IMR-90 (cell line): ENCODE data around the gene HOXD12. TPM values are rescaled to one million over a fixed set of nuclear protein-coding genes. Genes with fewer than 3 reads are reported as not detected.

Source experiments
- ATAC-seq: fragments of 200-7000 bp; cut with Tn5 transposase; 2 replicates; pipeline ENCODE4 v1.9.1; 2020; ENCODE audit warnings: low read depth, mild to moderate bottlenecking, moderate library complexity
- BruUV-seq: library from RNA; stranded (reverse); fragments of 400-500 nt; replicated peaks from 2 replicates; lab custom pipeline; 2021; lab: Mats Ljungman, UMichigan
- CTCF ChIA-PET: fragments of 300-600 bp; formaldehyde crosslinking; extraction: SDS; loops from one replicate; lab custom pipeline; 2021; ENCODE audit warnings: antibody characterized with exemption; lab: Yijun Ruan, JAX
- POLR2A ChIA-PET: fragments of 300-600 bp; sonication (Branson Sonifier 250); formaldehyde crosslinking; loops from one replicate; lab custom pipeline; 2022; ENCODE audit warnings: antibody characterized with exemption; ENCODE audit not compliant: unreplicated experiment; lab: Charles Lee
- DNase-seq: peaks from one replicate; pipeline ENCODE4 v3.0.0; 2013
- H2AFZ ChIP-seq: replicated peaks from 2 replicates; pipeline ENCODE3; 2013; ENCODE audit warnings: low read length, mild to moderate bottlenecking; ENCODE audit not compliant: poor library complexity
- H2AK5ac ChIP-seq: 2 replicates; pipeline ENCODE4 v1.6.1; 2013; ENCODE audit warnings: low read depth, low read length, inconsistent platforms
- H2AK9ac ChIP-seq: replicated peaks from 2 replicates; pipeline ENCODE3; 2013; ENCODE audit warnings: mild to moderate bottlenecking, low read depth, low read length, moderate library complexity; ENCODE audit not compliant: poor library complexity
- H2BK120ac ChIP-seq: 2 replicates; pipeline ENCODE4 v1.6.1; 2013; ENCODE audit warnings: low read depth, low read length, inconsistent platforms
- H2BK15ac ChIP-seq: 3 replicates; pipeline ENCODE4 v1.6.1; 2013; ENCODE audit warnings: low read depth, low read length, inconsistent platforms
- H2BK20ac ChIP-seq: 2 replicates; pipeline ENCODE4 v1.6.1; 2013; ENCODE audit warnings: low read depth, mild to moderate bottlenecking, inconsistent platforms, low read length, moderate library complexity
- H2BK5ac ChIP-seq: 2 replicates; pipeline ENCODE4 v1.6.1; 2013; ENCODE audit warnings: mild to moderate bottlenecking, low read depth, low read length, inconsistent platforms; ENCODE audit not compliant: poor library complexity, severe bottlenecking
- H3K14ac ChIP-seq: replicated peaks from 2 replicates; pipeline ENCODE4 v1.6.1; 2013; ENCODE audit warnings: low read depth, low read length, inconsistent platforms
- H3K18ac ChIP-seq: 2 replicates; pipeline ENCODE4 v1.6.1; 2013; ENCODE audit warnings: low read depth, low read length, control low read depth
- H3K23ac ChIP-seq: 2 replicates; pipeline ENCODE4 v1.6.1; 2013; ENCODE audit warnings: low read depth, low read length, inconsistent platforms
- H3K27ac ChIP-seq: 2 replicates; pipeline ENCODE4 v1.5.1; 2013; ENCODE audit warnings: mild to moderate bottlenecking, control low read depth, low read length; ENCODE audit not compliant: insufficient read depth
- H3K27me3 ChIP-seq: 2 replicates; pipeline ENCODE4 v1.6.1; 2013; ENCODE audit warnings: low read length; ENCODE audit not compliant: control insufficient read depth, insufficient read depth
- H3K36me3 ChIP-seq: 2 replicates; pipeline ENCODE4 v1.6.1; 2013; ENCODE audit warnings: low read length, mixed read lengths; ENCODE audit not compliant: control insufficient read depth, insufficient read depth
- H3K4ac ChIP-seq: 2 replicates; pipeline ENCODE4 v1.6.1; 2013; ENCODE audit warnings: low read depth, low read length, inconsistent platforms
- H3K4me1 ChIP-seq: 2 replicates; pipeline ENCODE4 v1.6.1; 2013; ENCODE audit warnings: low read length, mixed read lengths; ENCODE audit not compliant: control insufficient read depth, insufficient read depth
- H3K4me2 ChIP-seq: 2 replicates; pipeline ENCODE4 v1.6.1; 2013; ENCODE audit warnings: low read depth, mild to moderate bottlenecking, control low read depth, low read length, moderate library complexity
- H3K4me3 ChIP-seq: 2 replicates; pipeline ENCODE4 v1.5.1; 2013; ENCODE audit warnings: low read depth, mild to moderate bottlenecking, control low read depth, low read length, moderate library complexity; ENCODE audit not compliant: insufficient read depth
- H3K56ac ChIP-seq: 2 replicates; pipeline ENCODE4 v1.6.1; 2013; ENCODE audit warnings: low read length, inconsistent platforms; ENCODE audit not compliant: insufficient read depth; ENCODE audit errors: extremely low read depth
- H3K79me1 ChIP-seq, 2 experiments: 2 replicates each; pipeline ENCODE4 v1.6.1; 2013; ENCODE audit warnings: low read length in 2 of 2, inconsistent platforms in 1 of 2, low read depth in 1 of 2
- H3K9ac ChIP-seq: 2 replicates; pipeline ENCODE4 v1.6.1; 2013; ENCODE audit warnings: low read depth, low read length, control low read depth
- H3K9me1 ChIP-seq: 2 replicates; pipeline ENCODE4 v1.6.1; 2013; ENCODE audit warnings: low read length, inconsistent platforms; ENCODE audit not compliant: insufficient read depth
- H3K9me3 ChIP-seq: 2 replicates; pipeline ENCODE4 v1.6.1; 2013; ENCODE audit warnings: low read length; ENCODE audit not compliant: control insufficient read depth, insufficient read depth
- H4K20me1 ChIP-seq: 2 replicates; pipeline ENCODE4 v1.6.1; 2013; ENCODE audit warnings: low read length, inconsistent platforms; ENCODE audit not compliant: insufficient read depth
- H4K5ac ChIP-seq: 2 replicates; pipeline ENCODE4 v1.6.1; 2013; ENCODE audit warnings: mild to moderate bottlenecking, low read depth, low read length, control low read depth
- H4K8ac ChIP-seq, 2 experiments: 2 replicates each; pipeline ENCODE4 v1.6.1; 2013; ENCODE audit warnings: low read depth in 2 of 2, low read length in 2 of 2, control low read depth in 1 of 2, inconsistent platforms in 1 of 2
- H4K91ac ChIP-seq: 2 replicates; pipeline ENCODE4 v1.6.1; 2013; ENCODE audit warnings: low read depth, low read length, inconsistent platforms; ENCODE audit not compliant: insufficient read depth
- BHLHE40 ChIP-seq: fragments of 150-350 bp; IDR thresholded peaks from 2 replicates; pipeline ENCODE4 v1.6.1; 2016; ENCODE audit warnings: mild to moderate bottlenecking, low read depth, low read length
- CEBPB ChIP-seq: IDR thresholded peaks from 2 replicates; pipeline ENCODE4 v1.6.1; 2012; ENCODE audit warnings: low read depth, low read length, improper control_type of control experiment
- CHD1 ChIP-seq: IDR thresholded peaks from 2 replicates; pipeline ENCODE4 v1.6.1; 2012; ENCODE audit warnings: low read depth, low read length, improper control_type of control experiment
- FOS ChIP-seq: fragments of 150-350 bp; IDR thresholded peaks from 2 replicates; pipeline ENCODE4 v1.6.1; 2016; ENCODE audit warnings: low read depth, low read length
- MAFK ChIP-seq: IDR thresholded peaks from 2 replicates; pipeline ENCODE4 v1.6.1; 2012; ENCODE audit warnings: low read depth, low read length, improper control_type of control experiment
- MAZ ChIP-seq: IDR thresholded peaks from 2 replicates; pipeline ENCODE4 v1.6.1; 2012; ENCODE audit warnings: low read depth, mild to moderate bottlenecking, low read length, improper control_type of control experiment, moderate library complexity, borderline replicate concordance
- MXI1 ChIP-seq: IDR thresholded peaks from 2 replicates; pipeline ENCODE4 v1.6.1; 2012; ENCODE audit warnings: low read depth, mild to moderate bottlenecking, low read length, moderate library complexity, borderline replicate concordance
- NFE2L2 ChIP-seq: fragments of 150-350 bp; IDR thresholded peaks from 2 replicates; pipeline ENCODE4 v1.6.1; 2016; ENCODE audit warnings: low read depth, mild to moderate bottlenecking, low read length
- POLR2A ChIP-seq: IDR thresholded peaks from 2 replicates; pipeline ENCODE4 v1.6.1; 2012; ENCODE audit warnings: mild to moderate bottlenecking, low read depth, low read length
- RAD21 ChIP-seq: IDR thresholded peaks from 2 replicates; pipeline ENCODE4 v1.6.1; 2012; ENCODE audit warnings: low read length, improper control_type of control experiment
- RCOR1 ChIP-seq: IDR thresholded peaks from 2 replicates; pipeline ENCODE4 v1.6.1; 2012; ENCODE audit warnings: mild to moderate bottlenecking, low read length, improper control_type of control experiment; ENCODE audit not compliant: insufficient replicate concordance
- RFX5 ChIP-seq: IDR thresholded peaks from 2 replicates; pipeline ENCODE4 v1.8.0; 2012; ENCODE audit warnings: low read depth, mild to moderate bottlenecking, low read length, moderate library complexity
- SMC3 ChIP-seq: fragments of 150-350 bp; IDR thresholded peaks from 2 replicates; pipeline ENCODE4 v1.6.1; 2016; ENCODE audit warnings: low read depth, mild to moderate bottlenecking, antibody characterized with exemption, low read length, moderate library complexity
- WGBS, 2 experiments: methylation state at CpG; one replicate each; pipeline versions ENCODE4 v1.1.5 to v1.1.7; 2013; ENCODE audit warnings: missing lambda C conversion rate in 2 of 2; ENCODE audit not compliant: insufficient read length in 1 of 2; ENCODE audit errors: extremely low coverage in 2 of 2; 5-methylcytosine and 5-hydroxymethylcytosine counted together
- dilution Hi-C: fragments of 300-500 bp; cut with HindIII; formaldehyde crosslinking; loops from one replicate; pipeline ENCODE4 v1.14.3; 2018; ENCODE audit warnings: low sequenced_read_pairs; ENCODE audit not compliant: unreplicated experiment
- in situ Hi-C: fragments of 300-500 bp; cut with MboI; formaldehyde crosslinking; loops from 3 replicates; pipeline ENCODE4 v1.14.3; 2019; ENCODE audit warnings: low sequenced_read_pairs, inconsistent platforms, mixed read lengths
- intact Hi-C: fragments of 100-400 bp; cut with micrococcal nuclease; formaldehyde crosslinking; loops from 2 replicates; pipeline ENCODE4 v1.10.0; 2022
- polyA plus RNA-seq, 3 experiments: library from polyadenylated mRNA; depleted of rRNA; stranded (reverse); fragments of >200 nt; gene quantifications; 2 replicates each; pipeline ENCODE4 v1.2.3, GENCODE V29; 2012; ENCODE audit warnings: low replicate concordance in 1 of 3
- total RNA-seq: library from RNA; depleted of rRNA; stranded (reverse); fragments of >200 nt; gene quantifications from 2 replicates; pipeline ENCODE4 v1.2.3, GENCODE V29; 2012
- TF ChIP-seq, protein P1 (sequence below): conservative IDR thresholded peaks from 2 replicates; pipeline ENCODE4 v1.5.1; 2012; ENCODE audit warnings: mild to moderate bottlenecking, low read depth, low read length, improper control_type of control experiment
- TF ChIP-seq, protein P2 (sequence below): fragments of 150-350 bp; IDR thresholded peaks from 2 replicates; pipeline ENCODE4 v1.6.1; 2016; ENCODE audit warnings: low read depth, mild to moderate bottlenecking, low read length, moderate library complexity, borderline replicate concordance
- TF ChIP-seq, protein P3 (sequence below): fragments of 150-350 bp; IDR thresholded peaks from 2 replicates; pipeline ENCODE4 v1.6.1; 2017; ENCODE audit warnings: mild to moderate bottlenecking, antibody characterized with exemption, low read length, low read depth

Gene HOXD12
- total and polyA plus RNA-seq, 2 of the 4 experiments (the other 2 are of a cell fraction) = not detected

DNA sequence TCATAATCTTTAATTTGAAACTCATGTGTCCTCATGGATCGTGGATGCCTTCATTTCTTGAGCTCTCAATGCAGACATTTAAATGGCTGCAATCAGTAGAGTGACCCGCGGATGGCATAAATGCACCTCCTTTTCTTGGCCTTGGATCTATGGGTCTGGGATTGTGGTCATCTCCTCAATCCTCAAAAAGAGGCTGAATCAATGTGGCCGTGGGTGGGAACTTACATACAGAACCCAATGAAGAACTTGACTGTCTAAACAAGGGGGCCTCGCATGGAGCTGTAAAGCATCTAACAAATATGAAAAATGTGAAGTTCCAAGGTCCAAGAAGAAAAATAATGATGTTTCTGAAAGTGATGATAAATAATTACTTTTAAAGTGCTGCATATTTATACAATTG is 4.2 kb upstream of the HOXD12 start:
- peaks cover 3% of the 10 kb centered on the region; the same call in 1 of the 2 replicates for H3K4me1 ChIP-seq
- H4K20me1 ChIP-seq = no peaks in the 10 kb centered on the region
- no peak overlapping the region for H3K4ac ChIP-seq
- POLR2A ChIA-PET = no interaction called here
- no peaks in the 10 kb centered on the region for H3K79me1 ChIP-seq
- no peak overlapping the region for H4K91ac ChIP-seq
- DNase-seq = no peak
- no peak overlapping the region for H2AK9ac ChIP-seq
- H3K9ac ChIP-seq = no peak overlapping the region
- H2AK5ac ChIP-seq = no peak overlapping the region
- no peak overlapping the region for H3K4me2 ChIP-seq
- H3K27ac ChIP-seq = no peak overlapping the region
- no peak overlapping the region for H3K14ac ChIP-seq
- H2BK15ac ChIP-seq = no peak overlapping the region
- TF ChIP-seq CHD1 (no peak), CEBPB (no peak), RFX5 (no peak), BHLHE40 (no peak), MAZ (no peak), SMC3 (no peak), MXI1 (no peak), RCOR1 (no peak), MAFK (no peak), FOS (no peak), NFE2L2 (no peak), POLR2A (no peak), RAD21 (no peak)
- TF ChIP-seq, protein P1, sequence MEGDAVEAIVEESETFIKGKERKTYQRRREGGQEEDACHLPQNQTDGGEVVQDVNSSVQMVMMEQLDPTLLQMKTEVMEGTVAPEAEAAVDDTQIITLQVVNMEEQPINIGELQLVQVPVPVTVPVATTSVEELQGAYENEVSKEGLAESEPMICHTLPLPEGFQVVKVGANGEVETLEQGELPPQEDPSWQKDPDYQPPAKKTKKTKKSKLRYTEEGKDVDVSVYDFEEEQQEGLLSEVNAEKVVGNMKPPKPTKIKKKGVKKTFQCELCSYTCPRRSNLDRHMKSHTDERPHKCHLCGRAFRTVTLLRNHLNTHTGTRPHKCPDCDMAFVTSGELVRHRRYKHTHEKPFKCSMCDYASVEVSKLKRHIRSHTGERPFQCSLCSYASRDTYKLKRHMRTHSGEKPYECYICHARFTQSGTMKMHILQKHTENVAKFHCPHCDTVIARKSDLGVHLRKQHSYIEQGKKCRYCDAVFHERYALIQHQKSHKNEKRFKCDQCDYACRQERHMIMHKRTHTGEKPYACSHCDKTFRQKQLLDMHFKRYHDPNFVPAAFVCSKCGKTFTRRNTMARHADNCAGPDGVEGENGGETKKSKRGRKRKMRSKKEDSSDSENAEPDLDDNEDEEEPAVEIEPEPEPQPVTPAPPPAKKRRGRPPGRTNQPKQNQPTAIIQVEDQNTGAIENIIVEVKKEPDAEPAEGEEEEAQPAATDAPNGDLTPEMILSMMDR = no peak
- TF ChIP-seq, protein P2, sequence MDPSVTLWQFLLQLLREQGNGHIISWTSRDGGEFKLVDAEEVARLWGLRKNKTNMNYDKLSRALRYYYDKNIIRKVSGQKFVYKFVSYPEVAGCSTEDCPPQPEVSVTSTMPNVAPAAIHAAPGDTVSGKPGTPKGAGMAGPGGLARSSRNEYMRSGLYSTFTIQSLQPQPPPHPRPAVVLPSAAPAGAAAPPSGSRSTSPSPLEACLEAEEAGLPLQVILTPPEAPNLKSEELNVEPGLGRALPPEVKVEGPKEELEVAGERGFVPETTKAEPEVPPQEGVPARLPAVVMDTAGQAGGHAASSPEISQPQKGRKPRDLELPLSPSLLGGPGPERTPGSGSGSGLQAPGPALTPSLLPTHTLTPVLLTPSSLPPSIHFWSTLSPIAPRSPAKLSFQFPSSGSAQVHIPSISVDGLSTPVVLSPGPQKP = no peak
- TF ChIP-seq, protein P3, sequence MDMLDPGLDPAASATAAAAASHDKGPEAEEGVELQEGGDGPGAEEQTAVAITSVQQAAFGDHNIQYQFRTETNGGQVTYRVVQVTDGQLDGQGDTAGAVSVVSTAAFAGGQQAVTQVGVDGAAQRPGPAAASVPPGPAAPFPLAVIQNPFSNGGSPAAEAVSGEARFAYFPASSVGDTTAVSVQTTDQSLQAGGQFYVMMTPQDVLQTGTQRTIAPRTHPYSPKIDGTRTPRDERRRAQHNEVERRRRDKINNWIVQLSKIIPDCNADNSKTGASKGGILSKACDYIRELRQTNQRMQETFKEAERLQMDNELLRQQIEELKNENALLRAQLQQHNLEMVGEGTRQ = no peak
- H4K8ac ChIP-seq = no peak overlapping the region
- H4K5ac ChIP-seq = no peak overlapping the region
- H3K36me3 ChIP-seq = no peaks in the 10 kb centered on the region
- in situ Hi-C loops = loop anchor here (10.0 to 25.0 kb wide), 4 partner anchors 411 to 1358 kb away; no protein-coding TSS in a partner anchor
- no peak overlapping the region for H2BK120ac ChIP-seq
- intact Hi-C loops = loop anchor here (5.0 to 10.0 kb wide), 3 partner anchors 843 to 1391 kb away; no protein-coding TSS in a partner anchor
- no peak overlapping the region for H2BK5ac ChIP-seq
- 8% methylated on average over 2 of the region's 5 CpGs; no CpG with 5 or more reads in 1 of the 2 experiments for WGBS, 2 experiments
- no peak overlapping the region for H2AFZ ChIP-seq
- no peaks in the 10 kb centered on the region for H3K9me1 ChIP-seq
- H3K27me3 ChIP-seq = peaks cover 91% of the 10 kb centered on the region
- CTCF ChIA-PET = interaction anchor here (1.5 to 3.9 kb wide), 2 partner anchors 406 to 844 kb away, joined by 5 to 13 read pairs; no protein-coding TSS in a partner anchor
- H3K18ac ChIP-seq = no peak overlapping the region
- dilution Hi-C loops = no loop called here
- no peak overlapping the region for H2BK20ac ChIP-seq
- ATAC-seq = no peak
- H3K9me3 ChIP-seq = peaks cover 9% of the 10 kb centered on the region
- no peak overlapping the region for H3K56ac ChIP-seq
- BruUV-seq = no TSS peak
- no peak overlapping the region for H3K4me3 ChIP-seq
- H3K23ac ChIP-seq = no peak overlapping the region
